HFFc6 (cell line): Measurements from ENCODE around the gene KRTAP5-8. TPM values are rescaled to one million over a fixed set of nuclear protein-coding genes. Genes with fewer than 3 reads are reported as not detected.
"Not testable (repeated sequence)": the region's sequence is repeated elsewhere in the genome, so short reads cannot be mapped to it uniquely, and the experiment has no call there.

Source experiments
- DNase-seq: peaks from one replicate; pipeline ENCODE4 v3.0.0-alpha.2; 2018
- H3K27ac Mint-ChIP-seq: 2 replicates; pipeline ENCODE4 v1.8.0; 2020; ENCODE audit warnings: mild to moderate bottlenecking, mixed read lengths
- H3K27me3 Mint-ChIP-seq: 2 replicates; pipeline ENCODE4 v1.8.0; 2021; ENCODE audit warnings: mild to moderate bottlenecking, moderate library complexity, mixed read lengths; ENCODE audit not compliant: insufficient read depth
- H3K36me3 Mint-ChIP-seq: 2 replicates; pipeline ENCODE4 v1.8.0; 2021; ENCODE audit warnings: low read depth, mixed read lengths
- H3K4me1 Mint-ChIP-seq: 2 replicates; pipeline ENCODE4 v1.8.0; 2020; ENCODE audit warnings: low read depth, mixed read lengths
- H3K4me3 Mint-ChIP-seq: 2 replicates; pipeline ENCODE4 v1.8.0; 2020; ENCODE audit warnings: mild to moderate bottlenecking, moderate library complexity, mixed read lengths
- H3K9me3 Mint-ChIP-seq: 2 replicates; pipeline ENCODE4 v1.8.0; 2020; ENCODE audit warnings: mild to moderate bottlenecking, mixed read lengths
- total RNA-seq, 6 experiments: library from RNA; stranded (reverse); fragmentation: NEBNext Ultra II Directional; extraction: Animal tissue kit (Norgen Biotek cat#: 25700); gene quantifications; 2 replicates in 1 of 6; 3 replicates in 5 of 6; pipeline ENCODE4 v1.2.3, GENCODE V29; 2021
- TF ChIP-seq, protein P1 (sequence below): fragments of 200-600 bp; sonication (generic); IDR thresholded peaks from 2 replicates; pipeline ENCODE4 v1.5.0; 2021; ENCODE audit warnings: antibody characterized with exemption, mild to moderate bottlenecking

Gene KRTAP5-8
- total RNA-seq, 6 experiments from 2014 or later = not detected

GRCh38 chr11:71518506-71519471 is 19.0 kb upstream of the KRTAP5-8 start:
- no peak overlapping the region for H3K4me3 Mint-ChIP-seq

GRCh38 chr11:71519546-71519945 is 18.3 kb upstream of the KRTAP5-8 start:
- H3K4me3 Mint-ChIP-seq = no peak overlapping the region
- TF ChIP-seq, protein P1, sequence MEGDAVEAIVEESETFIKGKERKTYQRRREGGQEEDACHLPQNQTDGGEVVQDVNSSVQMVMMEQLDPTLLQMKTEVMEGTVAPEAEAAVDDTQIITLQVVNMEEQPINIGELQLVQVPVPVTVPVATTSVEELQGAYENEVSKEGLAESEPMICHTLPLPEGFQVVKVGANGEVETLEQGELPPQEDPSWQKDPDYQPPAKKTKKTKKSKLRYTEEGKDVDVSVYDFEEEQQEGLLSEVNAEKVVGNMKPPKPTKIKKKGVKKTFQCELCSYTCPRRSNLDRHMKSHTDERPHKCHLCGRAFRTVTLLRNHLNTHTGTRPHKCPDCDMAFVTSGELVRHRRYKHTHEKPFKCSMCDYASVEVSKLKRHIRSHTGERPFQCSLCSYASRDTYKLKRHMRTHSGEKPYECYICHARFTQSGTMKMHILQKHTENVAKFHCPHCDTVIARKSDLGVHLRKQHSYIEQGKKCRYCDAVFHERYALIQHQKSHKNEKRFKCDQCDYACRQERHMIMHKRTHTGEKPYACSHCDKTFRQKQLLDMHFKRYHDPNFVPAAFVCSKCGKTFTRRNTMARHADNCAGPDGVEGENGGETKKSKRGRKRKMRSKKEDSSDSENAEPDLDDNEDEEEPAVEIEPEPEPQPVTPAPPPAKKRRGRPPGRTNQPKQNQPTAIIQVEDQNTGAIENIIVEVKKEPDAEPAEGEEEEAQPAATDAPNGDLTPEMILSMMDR = no peak
- no peaks in the 10 kb centered on the region for H3K36me3 Mint-ChIP-seq
- peaks cover 5% of the 10 kb centered on the region; the same call in 1 of the 2 replicates for H3K27me3 Mint-ChIP-seq
- H3K27ac Mint-ChIP-seq = no peak overlapping the region
- no peaks in the 10 kb centered on the region for H3K4me1 Mint-ChIP-seq
- no peaks in the 10 kb centered on the region for H3K9me3 Mint-ChIP-seq
- DNase-seq = no peak

More at GRCh38 chr11:71518506-71519471, 19.0 kb upstream of the KRTAP5-8 start:
- peaks cover 2% of the 10 kb centered on the region for H3K27me3 Mint-ChIP-seq
- no peak for DNase-seq
- no peaks in the 10 kb centered on the region for H3K36me3 Mint-ChIP-seq
- H3K9me3 Mint-ChIP-seq = no peaks in the 10 kb centered on the region
- H3K27ac Mint-ChIP-seq = no peak overlapping the region
- no peaks in the 10 kb centered on the region for H3K4me1 Mint-ChIP-seq
- TF ChIP-seq, protein P1 = no peak

DNA sequence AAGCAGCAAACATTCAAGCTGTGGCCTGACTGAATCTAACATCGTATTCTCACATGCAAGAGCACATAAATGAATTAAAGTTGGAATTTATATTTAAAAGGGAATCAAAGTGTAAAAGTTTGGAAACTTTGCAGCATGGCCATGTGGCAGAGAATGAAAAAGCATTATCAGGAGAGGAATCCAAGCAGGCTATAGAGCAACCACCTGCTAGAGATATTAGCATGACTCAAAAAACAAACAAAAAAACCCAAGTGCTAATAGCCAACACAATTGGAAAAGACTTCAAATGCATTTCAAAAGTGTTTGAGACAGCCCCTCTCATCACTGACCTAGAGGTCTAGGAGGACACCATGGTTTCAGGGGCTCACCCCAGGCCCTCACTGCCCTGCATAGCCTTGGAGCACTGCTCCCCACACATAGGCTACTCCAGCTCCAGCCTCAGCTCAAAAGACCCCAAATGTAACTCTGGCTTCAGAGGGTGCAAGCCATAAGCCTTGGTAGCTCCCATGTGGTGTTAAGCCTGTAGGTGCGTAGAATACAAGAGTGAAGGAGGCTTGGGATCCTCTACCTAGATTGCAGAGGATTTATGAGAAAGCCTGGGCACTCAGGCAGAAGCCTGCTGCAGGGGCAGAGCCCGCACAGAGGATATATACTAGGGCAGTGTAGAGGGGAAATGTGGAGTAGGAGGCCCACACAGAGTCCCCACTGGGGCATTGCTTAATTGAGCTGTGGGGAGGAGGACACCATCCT is 12.5 kb upstream of the KRTAP5-8 start:
- no peak overlapping the region for H3K4me3 Mint-ChIP-seq
- TF ChIP-seq, protein P1 = no peak
- H3K27ac Mint-ChIP-seq = no peak overlapping the region
- no peak for DNase-seq
- no peaks in the 10 kb centered on the region for H3K9me3 Mint-ChIP-seq
- H3K4me1 Mint-ChIP-seq = no peaks in the 10 kb centered on the region
- peaks cover 10% of the 10 kb centered on the region for H3K27me3 Mint-ChIP-seq
- H3K36me3 Mint-ChIP-seq = no peaks in the 10 kb centered on the region

DNA sequence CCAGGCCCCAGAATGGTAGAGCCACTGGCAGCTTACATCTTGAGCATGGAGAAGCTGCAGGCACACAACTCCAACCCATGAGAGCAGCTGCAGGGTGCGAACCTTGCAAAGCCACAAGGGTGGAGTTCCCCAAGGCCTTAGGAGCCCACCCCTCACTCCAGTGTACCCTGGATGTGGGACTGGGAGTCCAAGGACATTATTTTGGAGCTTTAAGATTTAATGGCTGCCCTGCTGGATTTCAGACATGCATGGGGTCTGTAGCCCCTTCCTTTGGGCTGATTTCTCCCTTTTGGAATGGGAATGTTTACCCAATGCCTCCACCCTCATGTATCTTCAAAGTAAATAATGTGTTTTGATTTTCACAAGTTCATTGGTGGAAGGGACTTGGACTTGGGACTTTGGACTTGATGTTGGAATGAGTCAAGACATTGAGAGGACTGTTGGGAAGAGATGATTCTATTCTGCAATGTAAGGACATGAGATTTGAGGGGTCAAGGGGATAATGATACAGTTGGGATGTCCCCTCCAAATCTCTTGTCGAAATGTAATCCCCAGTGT is 11.8 kb upstream of the KRTAP5-8 start:
- Mint-ChIP-seq H3K27me3 (peaks cover 10% of the 10 kb centered on the region), H3K36me3 (no peaks in the 10 kb centered on the region)

DNA sequence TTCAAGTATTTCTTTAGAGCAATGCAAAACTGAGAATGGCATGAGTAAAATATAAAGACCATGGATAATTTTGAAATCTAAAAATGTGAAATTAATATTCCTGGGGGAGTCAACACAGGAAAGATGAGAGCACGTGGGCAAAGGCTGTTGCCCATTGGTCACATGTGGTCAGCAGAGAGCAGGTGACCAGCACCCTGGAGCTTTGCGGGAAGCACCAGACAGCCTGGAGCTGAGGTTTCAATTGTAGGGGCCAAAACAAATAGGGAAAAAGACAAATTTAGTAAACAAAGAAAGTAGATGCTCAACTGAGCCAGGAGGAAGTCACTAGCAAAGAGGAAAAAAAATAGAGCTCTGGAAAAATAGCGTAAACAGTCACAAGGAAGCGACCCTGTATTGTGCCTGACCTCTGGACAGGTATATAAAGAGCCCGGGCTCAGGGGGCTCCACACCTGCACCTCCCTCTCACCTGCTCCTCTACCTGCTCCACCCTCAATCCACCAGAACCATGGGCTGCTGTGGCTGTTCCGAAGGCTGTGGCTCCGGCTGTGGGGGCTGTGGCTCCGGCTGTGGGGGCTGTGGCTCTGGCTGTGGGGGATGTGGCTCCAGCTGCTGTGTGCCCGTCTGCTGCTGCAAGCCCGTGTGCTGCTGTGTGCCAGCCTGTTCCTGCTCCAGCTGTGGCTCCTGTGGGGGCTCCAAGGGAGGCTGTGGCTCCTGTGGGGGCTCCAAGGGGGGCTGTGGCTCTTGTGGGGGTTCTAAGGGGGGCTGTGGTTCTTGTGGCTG is 10.8 kb upstream of the KRTAP5-8 start, which contains the start of gene KRTAP5-7:
Gene KRTAP5-7 (plus strand): TSS at position 472 of the 780 bp plus-strand sequence. CDS start 34 bp downstream, at position 506.
- not testable (repeated sequence) for DNase-seq, H3K27ac Mint-ChIP-seq, H3K9me3 Mint-ChIP-seq, H3K36me3 Mint-ChIP-seq, H3K4me3 Mint-ChIP-seq, H3K4me1 Mint-ChIP-seq
- H3K27me3 Mint-ChIP-seq = peaks cover 10% of the 10 kb centered on the region

More for the DNA sequence above, 11.8 kb upstream of the KRTAP5-8 start:
- no peak overlapping the region for H3K4me3 Mint-ChIP-seq
- H3K27ac Mint-ChIP-seq = no peak overlapping the region
- no peak for DNase-seq
- TF ChIP-seq, protein P1 = no peak
- no peaks in the 10 kb centered on the region for H3K4me1 Mint-ChIP-seq
- H3K9me3 Mint-ChIP-seq = no peaks in the 10 kb centered on the region
